Neural cell (in vitro differentiated cells): ENCODE results near the gene RIC8B. TPM values are rescaled to one million over a fixed set of nuclear protein-coding genes. Genes with fewer than 3 reads are reported as not detected.

Experiments used
- H2AFZ ChIP-seq: fragments of 200-600, 300-800 bp; sonication (generic), shearing (Covaris generic); 2 replicates; pipeline ENCODE4 v1.6.0; 2014; ENCODE audit warnings: low read depth, mild to moderate bottlenecking, antibody characterized with exemption, low read length, moderate library complexity
- H3F3A ChIP-seq: fragments of 200-600 bp; shearing (Covaris generic); 2 replicates; pipeline ENCODE4 v1.6.1; 2016; ENCODE audit warnings: mild to moderate bottlenecking, moderate library complexity, mixed read lengths, antibody characterized with exemption, low read length; ENCODE audit not compliant: insufficient read depth, poor library complexity, severe bottlenecking
- H3K27ac ChIP-seq: fragments of 200-600, 300-800 bp; sonication (generic), shearing (Covaris generic); 2 replicates; pipeline ENCODE4 v1.5.1; 2014; ENCODE audit warnings: mild to moderate bottlenecking, low read length, moderate library complexity
- H3K27me3 ChIP-seq: fragments of 300-800, 200-600 bp; sonication (generic), shearing (Covaris generic); 2 replicates; pipeline ENCODE4 v1.6.0; 2014; ENCODE audit warnings: mild to moderate bottlenecking, low read depth, low read length, moderate library complexity; ENCODE audit not compliant: insufficient read depth
- H3K36me3 ChIP-seq: fragments of 300-800, 200-600 bp; sonication (generic), shearing (Covaris generic); 2 replicates; pipeline ENCODE4 v1.5.1; 2014; ENCODE audit warnings: mild to moderate bottlenecking, antibody characterized with exemption, low read length, moderate library complexity; ENCODE audit not compliant: insufficient read depth
- H3K4me2 ChIP-seq: fragments of 300-800, 200-600 bp; sonication (generic), shearing (Covaris generic); 2 replicates; pipeline ENCODE4 v1.6.0; 2014; ENCODE audit warnings: mild to moderate bottlenecking, low read length
- H3K4me3 ChIP-seq: fragments of 300-800, 200-600 bp; sonication (generic), shearing (Covaris generic); 2 replicates; pipeline ENCODE4 v1.5.1; 2014; ENCODE audit warnings: mild to moderate bottlenecking, low read length, moderate library complexity
- H3K79me2 ChIP-seq: fragments of 200-600 bp; shearing (Covaris generic); replicated peaks from 2 replicates; pipeline ENCODE4 v1.6.0; 2014; ENCODE audit warnings: mild to moderate bottlenecking, low read length, moderate library complexity; ENCODE audit not compliant: insufficient read depth
- H3K9ac ChIP-seq: fragments of 300-800, 200-600 bp; sonication (generic), shearing (Covaris generic); 2 replicates; pipeline ENCODE4 v1.6.1; 2016; ENCODE audit warnings: mild to moderate bottlenecking, low read length, mixed read lengths
- H3K9me2 ChIP-seq: fragments of 200-600 bp; shearing (Covaris generic); 2 replicates; pipeline ENCODE4 v1.6.1; 2016; ENCODE audit warnings: mild to moderate bottlenecking, low read length, mixed read lengths; ENCODE audit not compliant: insufficient read depth
- H3K9me3 ChIP-seq: fragments of 200-600, 300-800 bp; sonication (generic), shearing (Covaris generic); 2 replicates; pipeline ENCODE4 v1.6.1; 2016; ENCODE audit warnings: mild to moderate bottlenecking, mixed run types, low read length, moderate library complexity, mixed read lengths
- H4K20me1 ChIP-seq: fragments of 200-600 bp; shearing (Covaris generic); 2 replicates; pipeline ENCODE4 v1.6.1; 2016; ENCODE audit warnings: mild to moderate bottlenecking, mixed run types; ENCODE audit not compliant: insufficient read depth
- CTCF ChIP-seq: fragments of 450-650 bp; IDR thresholded peaks from 2 replicates; pipeline ENCODE4 v1.5.1; 2014; ENCODE audit warnings: antibody characterized with exemption, mild to moderate bottlenecking, moderate library complexity; ENCODE audit not compliant: poor library complexity, severe bottlenecking
- EP300 ChIP-seq: fragments of 450-650 bp; conservative IDR thresholded peaks from 2 replicates; pipeline ENCODE4 v1.6.1; 2014; ENCODE audit warnings: antibody characterized with exemption, mild to moderate bottlenecking, moderate library complexity; ENCODE audit not compliant: poor library complexity, severe bottlenecking
- EZH2 ChIP-seq: fragments of 200-600, 300-800 bp; shearing (Covaris generic), sonication (generic); IDR thresholded peaks from 2 replicates; pipeline ENCODE4 v1.6.1; 2014; ENCODE audit warnings: antibody characterized with exemption, low read length, borderline replicate concordance, mild to moderate bottlenecking; ENCODE audit not compliant: insufficient read depth, poor library complexity, severe bottlenecking
- MXI1 ChIP-seq: fragments of 450-650 bp; conservative IDR thresholded peaks from 2 replicates; pipeline ENCODE4 v1.6.1; 2014; ENCODE audit warnings: antibody characterized with exemption, mild to moderate bottlenecking; ENCODE audit not compliant: poor library complexity, severe bottlenecking
- POLR2AphosphoS5 ChIP-seq: IDR thresholded peaks from 2 replicates; pipeline ENCODE4 v1.6.1; 2012
- RAD21 ChIP-seq: fragments of 450-650 bp; conservative IDR thresholded peaks from 2 replicates; pipeline ENCODE4 v1.6.1; 2014; ENCODE audit warnings: antibody characterized with exemption, mild to moderate bottlenecking, moderate library complexity
- REST ChIP-seq: IDR thresholded peaks from 2 replicates; pipeline ENCODE4 v1.6.1; 2012; ENCODE audit warnings: borderline replicate concordance
- SMC3 ChIP-seq: fragments of 450-650 bp; conservative IDR thresholded peaks from 2 replicates; pipeline ENCODE4 v1.6.1; 2014; ENCODE audit warnings: antibody characterized with exemption, mild to moderate bottlenecking, moderate library complexity; ENCODE audit not compliant: poor library complexity
- TAF1 ChIP-seq: IDR thresholded peaks from 2 replicates; pipeline ENCODE4 v1.6.1; 2012; ENCODE audit warnings: low read depth
- polyA plus RNA-seq: library from polyadenylated mRNA; depleted of rRNA; stranded (reverse); fragments of >200 nt; gene quantifications from 2 replicates; pipeline ENCODE4 v1.2.3, GENCODE V29; 2014

Gene RIC8B
- polyA plus RNA-seq, 1 donor from 2014 or later, result 30.0 TPM

- Histone ChIP-seq H3K27ac (no peak overlapping the region), H2AFZ (no peak overlapping the region), H3K4me2 (no peak overlapping the region), H3K27me3 (no peaks in the 10 kb centered on the region), H3F3A (no peaks in the 10 kb centered on the region), H3K9me2 (no peaks in the 10 kb centered on the region), H3K79me2 (no peaks in the 10 kb centered on the region), H3K9ac (no peak overlapping the region), H3K4me3 (no peak overlapping the region), H4K20me1 (no peaks in the 10 kb centered on the region), H3K36me3 (peaks cover 8% of the 10 kb centered on the region), H3K9me3 (no peaks in the 10 kb centered on the region)
- no peak for TF ChIP-seq TAF1
- TF ChIP-seq MXI1, result no peak
- no peak for TF ChIP-seq POLR2AphosphoS5
- TF ChIP-seq EZH2, result no peak
- no peak for TF ChIP-seq EP300
- no peak for TF ChIP-seq CTCF
- TF ChIP-seq SMC3, result no peak
- no peak for TF ChIP-seq RAD21
- no peak for TF ChIP-seq REST
Measured at GRCh38 chr12:106866426-106867080, 92.1 kb downstream of the RIC8B start.

- TF ChIP-seq EZH2, result no peak
- no peak for TF ChIP-seq CTCF
- no peak for TF ChIP-seq RAD21
- TF ChIP-seq REST, result no peak
- TF ChIP-seq TAF1, result no peak
- TF ChIP-seq MXI1, result no peak
- TF ChIP-seq SMC3, result no peak
- TF ChIP-seq EP300, result no peak
- TF ChIP-seq POLR2AphosphoS5, result no peak
- H2AFZ ChIP-seq, result no peak overlapping the region
- H3F3A ChIP-seq, result no peaks in the 10 kb centered on the region
- no peaks in the 10 kb centered on the region for H3K9me3 ChIP-seq
- H3K4me2 ChIP-seq, result no peak overlapping the region
- no peaks in the 10 kb centered on the region for H4K20me1 ChIP-seq
- H3K9ac ChIP-seq, result no peak overlapping the region
- no peaks in the 10 kb centered on the region for H3K9me2 ChIP-seq
- H3K36me3 ChIP-seq, result no peaks in the 10 kb centered on the region
- no peak overlapping the region for H3K27ac ChIP-seq
- H3K27me3 ChIP-seq, result no peaks in the 10 kb centered on the region
- no peaks in the 10 kb centered on the region for H3K79me2 ChIP-seq
- no peak overlapping the region for H3K4me3 ChIP-seq
Measured at GRCh38 chr12:106867651-106868050, 93.2 kb downstream of the RIC8B start.
